Body of pancreas (tissue), 4 donors: ENCODE measurements around the gene SNX20.

Experiments
- POLR2A ChIP-seq, 3 donors: fragments of 450-650 bp; IDR thresholded peaks; one replicate each; pipeline ENCODE4 v1.6.1; 2016; ENCODE audit warnings: antibody characterized with exemption in 3 of 3, mild to moderate bottlenecking in 2 of 3
- TF ChIP-seq, protein P1 (sequence below), 7 experiments: fragments of 450-650 bp in 4 of 7; fragments of 200-600 bp in 3 of 7; sonication (generic) in 3 of 7; IDR thresholded peaks; one replicate each; pipeline ENCODE4 v1.5.1; 2016 to 2019; ENCODE audit warnings: antibody characterized with exemption in 7 of 7

DNA sequence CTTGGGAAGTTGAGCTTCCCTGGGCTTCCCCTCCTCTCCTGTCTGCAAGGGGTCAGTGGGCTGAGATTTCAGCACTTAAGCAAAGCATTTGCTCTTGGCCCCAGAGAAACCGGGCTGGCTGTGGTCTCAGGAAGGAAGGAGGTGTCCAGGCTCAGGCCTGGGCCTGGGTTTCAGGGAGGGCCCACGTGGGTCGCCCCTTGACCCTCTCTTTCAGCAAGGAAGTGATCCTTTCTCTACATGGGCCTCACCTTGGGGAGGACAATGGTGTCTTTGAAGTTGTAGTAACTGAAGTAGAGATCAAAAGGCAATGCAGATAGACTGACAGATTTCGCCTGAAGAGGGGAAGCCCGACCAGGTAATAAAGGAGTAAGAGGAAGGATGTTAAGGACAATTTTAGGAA, 15.0 kb upstream of the SNX20 start:
- TF ChIP-seq, protein P1, sequence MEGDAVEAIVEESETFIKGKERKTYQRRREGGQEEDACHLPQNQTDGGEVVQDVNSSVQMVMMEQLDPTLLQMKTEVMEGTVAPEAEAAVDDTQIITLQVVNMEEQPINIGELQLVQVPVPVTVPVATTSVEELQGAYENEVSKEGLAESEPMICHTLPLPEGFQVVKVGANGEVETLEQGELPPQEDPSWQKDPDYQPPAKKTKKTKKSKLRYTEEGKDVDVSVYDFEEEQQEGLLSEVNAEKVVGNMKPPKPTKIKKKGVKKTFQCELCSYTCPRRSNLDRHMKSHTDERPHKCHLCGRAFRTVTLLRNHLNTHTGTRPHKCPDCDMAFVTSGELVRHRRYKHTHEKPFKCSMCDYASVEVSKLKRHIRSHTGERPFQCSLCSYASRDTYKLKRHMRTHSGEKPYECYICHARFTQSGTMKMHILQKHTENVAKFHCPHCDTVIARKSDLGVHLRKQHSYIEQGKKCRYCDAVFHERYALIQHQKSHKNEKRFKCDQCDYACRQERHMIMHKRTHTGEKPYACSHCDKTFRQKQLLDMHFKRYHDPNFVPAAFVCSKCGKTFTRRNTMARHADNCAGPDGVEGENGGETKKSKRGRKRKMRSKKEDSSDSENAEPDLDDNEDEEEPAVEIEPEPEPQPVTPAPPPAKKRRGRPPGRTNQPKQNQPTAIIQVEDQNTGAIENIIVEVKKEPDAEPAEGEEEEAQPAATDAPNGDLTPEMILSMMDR (IDR thresholded peaks at IDR 0.05) = no peak
- no peak for TF ChIP-seq POLR2A (IDR thresholded peaks at IDR 0.05)
